SK-N-MC (cell line): ENCODE measurements around the gene RPS6KA5.

Experiments used
- EZH2 ChIP-seq: fragments of 200-600 bp; sonication (generic); IDR thresholded peaks from one replicate; pipeline ENCODE4 v1.6.1; 2017; ENCODE audit warnings: antibody characterized with exemption
- FOXP2 ChIP-seq: optimal IDR thresholded peaks from 2 replicates; pipeline ENCODE3; 2011; ENCODE audit warnings: mild to moderate bottlenecking, moderate library complexity; ENCODE audit not compliant: insufficient read depth; ENCODE audit errors: extremely low read length, control extremely low read depth
- POLR2AphosphoS5 ChIP-seq: IDR thresholded peaks from 2 replicates; pipeline ENCODE4 v1.6.1; 2012; ENCODE audit warnings: mild to moderate bottlenecking, low read depth, low read length, borderline replicate concordance

- TF ChIP-seq POLR2AphosphoS5 (no peak), EZH2 (no peak), FOXP2 (no peak)
Observed at GRCh38 chr14:90839889-90840266, 220.6 kb downstream of the RPS6KA5 start.
